Right forelimb (tissue), 1 donor: ENCODE measurements around the gene CNTN4.

ENCODE experiments used
- DNase-seq: peaks from one replicate; pipeline ENCODE4 v3.0.0-alpha.2; 2018

Gene CNTN4

GRCh38 chr3:2614578-2614977, 515.9 kb downstream of the CNTN4 start:
- no peak for DNase-seq

GRCh38 chr3:2615080-2615479, 516.4 kb downstream of the CNTN4 start:
- no peak for DNase-seq

GRCh38 chr3:2623436-2623835, 524.8 kb downstream of the CNTN4 start:
- no peak for DNase-seq

GRCh38 chr3:2628117-2628516, 529.5 kb downstream of the CNTN4 start:
- no peak for DNase-seq

GRCh38 chr3:2635511-2635910, 536.8 kb downstream of the CNTN4 start:
- no peak for DNase-seq

- DNase-seq, result no peak
Observed at GRCh38 chr3:2643606-2644005, 544.9 kb downstream of the CNTN4 start.

GRCh38 chr3:2645001-2645400, 546.3 kb downstream of the CNTN4 start:
- DNase-seq, result no peak

- DNase-seq, result no peak
Observed at GRCh38 chr3:2650746-2651145, 552.1 kb downstream of the CNTN4 start.

- DNase-seq, result no peak
Observed at GRCh38 chr3:2652386-2652785, 553.7 kb downstream of the CNTN4 start.

GRCh38 chr3:2653706-2654105, 555.0 kb downstream of the CNTN4 start:
- no peak for DNase-seq

GRCh38 chr3:2655229-2655701, 556.6 kb downstream of the CNTN4 start:
- no peak for DNase-seq

- no peak for DNase-seq
Observed at GRCh38 chr3:2656806-2657777, 558.4 kb downstream of the CNTN4 start.

- DNase-seq, result no peak
Observed at GRCh38 chr3:2657971-2658370, 559.3 kb downstream of the CNTN4 start.

- DNase-seq, result no peak
Observed at GRCh38 chr3:2659896-2660295, 561.2 kb downstream of the CNTN4 start.

- no peak for DNase-seq
Observed at GRCh38 chr3:2661078-2661477, 562.4 kb downstream of the CNTN4 start.

GRCh38 chr3:2677501-2677900, 578.8 kb downstream of the CNTN4 start:
- DNase-seq, result no peak

- no peak for DNase-seq
Observed at GRCh38 chr3:2680236-2680635, 581.6 kb downstream of the CNTN4 start.

GRCh38 chr3:2684046-2684445, 585.4 kb downstream of the CNTN4 start:
- no peak for DNase-seq

- DNase-seq, result no peak
Observed at GRCh38 chr3:2686816-2687502, 588.3 kb downstream of the CNTN4 start.

- DNase-seq, result no peak
Observed at GRCh38 chr3:2697589-2697988, 598.9 kb downstream of the CNTN4 start.

- DNase-seq, result no peak
Observed at GRCh38 chr3:2701471-2701870, 602.8 kb downstream of the CNTN4 start.

GRCh38 chr3:2706144-2706835, 607.6 kb downstream of the CNTN4 start:
- no peak for DNase-seq

- no peak for DNase-seq
Observed at GRCh38 chr3:2706836-2707210, 608.2 kb downstream of the CNTN4 start.
